B cell (primary cell): ENCODE results near the gene TMC1.

Experiments used
- CTCF ChIP-seq: fragments of 200-600 bp; IDR thresholded peaks from one replicate; pipeline ENCODE4 v1.8.0; 2022; ENCODE audit warnings: antibody characterized with exemption, mild to moderate bottlenecking
- EZH2 ChIP-seq: IDR thresholded peaks from 2 replicates; pipeline ENCODE4 v1.6.1; 2012; ENCODE audit warnings: borderline replicate concordance, low read depth, mild to moderate bottlenecking, moderate library complexity, low read length; ENCODE audit not compliant: insufficient read depth, poor library complexity, severe bottlenecking

- no peak for TF ChIP-seq CTCF
- no peak for TF ChIP-seq EZH2
Observed at GRCh38 chr9:72823971-72824370, 302.6 kb downstream of the TMC1 start.
